Measurements from ENCODE around the gene ANKRD55. TPM values are rescaled to one million over a fixed set of nuclear protein-coding genes. Genes with fewer than 3 reads are reported as not detected.
A peak's percentile ranks its signal among the peaks of the same experiment; 100 is the strongest.
"Not testable (repeated sequence)": the region's sequence is repeated elsewhere in the genome, so short reads cannot be mapped to it uniquely, and the experiment has no call there.

ANKRD55 gene
- total RNA-seq, 1 donor from 2014 or later = 0.49 TPM

- TF ChIP-seq CTCF (IDR thresholded peaks at IDR 0.05) = no peak
- H3K4me3 ChIP-seq = no peak overlapping the region
- no peaks in the 10 kb centered on the region for H3K27me3 ChIP-seq
- H3K27ac ChIP-seq = no peak overlapping the region
- H3K9me3 ChIP-seq = no peaks in the 10 kb centered on the region
- intact Hi-C loops (cut with DNase I) = no loop called here
- no peak for ATAC-seq
- DNase-seq = no peak
- peaks cover 25% of the 10 kb centered on the region for H3K4me1 ChIP-seq
- no peaks in the 10 kb centered on the region for H3K36me3 ChIP-seq
Measured at GRCh38 chr5:56083286-56083854, 149.8 kb downstream of the ANKRD55 start.

GRCh38 chr5:56081053-56081642 lies 152.0 kb downstream of the ANKRD55 start:
- H3K36me3 ChIP-seq; intact Hi-C loops (cut with DNase I); DNase-seq; H3K9me3 ChIP-seq; H3K4me3 ChIP-seq; H3K27me3 ChIP-seq: not testable (repeated sequence)
- Histone ChIP-seq H3K27ac (peak overlapping the region; percentile 27), H3K4me1 (peaks cover 26% of the 10 kb centered on the region)
- ATAC-seq = peak; percentile 73

GRCh38 chr5:56080375-56081052 lies 152.6 kb downstream of the ANKRD55 start:
- no peak for TF ChIP-seq CTCF (IDR thresholded peaks at IDR 0.05)
- intact Hi-C loops (cut with DNase I) = no loop called here
- ATAC-seq = no peak

GRCh38 chr5:56079157-56079500 lies 154.0 kb downstream of the ANKRD55 start:
- H3K4me1 ChIP-seq = peaks cover 14% of the 10 kb centered on the region
- H3K4me3 ChIP-seq; H3K36me3 ChIP-seq; H3K27me3 ChIP-seq; H3K27ac ChIP-seq; DNase-seq; intact Hi-C loops (cut with DNase I); ATAC-seq; H3K9me3 ChIP-seq: not testable (repeated sequence)

More at GRCh38 chr5:56080375-56081052, 152.6 kb downstream of the ANKRD55 start:
- no peaks in the 10 kb centered on the region for H3K36me3 ChIP-seq
- H3K27ac ChIP-seq = peak overlapping the region; percentile 27
- no peak for DNase-seq
- no peaks in the 10 kb centered on the region for H3K27me3 ChIP-seq
- H3K9me3 ChIP-seq = no peaks in the 10 kb centered on the region
- H3K4me1 ChIP-seq = peaks cover 24% of the 10 kb centered on the region
- no peak overlapping the region for H3K4me3 ChIP-seq

GRCh38 chr5:56078278-56079156 lies 154.6 kb downstream of the ANKRD55 start:
- TF ChIP-seq CTCF (IDR thresholded peaks at IDR 0.05) = no peak
- intact Hi-C loops (cut with DNase I) = no loop called here
- H3K36me3 ChIP-seq = no peaks in the 10 kb centered on the region
- H3K27ac ChIP-seq = no peak overlapping the region
- no peaks in the 10 kb centered on the region for H3K9me3 ChIP-seq
- peaks cover 14% of the 10 kb centered on the region for H3K4me1 ChIP-seq
- no peak overlapping the region for H3K4me3 ChIP-seq
- no peak for DNase-seq
- ATAC-seq = peak; percentile 38
- no peaks in the 10 kb centered on the region for H3K27me3 ChIP-seq

GRCh38 chr5:56077796-56078233 lies 155.3 kb downstream of the ANKRD55 start:
- TF ChIP-seq CTCF (IDR thresholded peaks at IDR 0.05) = no peak
- peaks cover 14% of the 10 kb centered on the region for H3K4me1 ChIP-seq
- no peaks in the 10 kb centered on the region for H3K27me3 ChIP-seq
- no peak overlapping the region for H3K27ac ChIP-seq
- intact Hi-C loops (cut with DNase I) = no loop called here
- DNase-seq (no peak), ATAC-seq (no peak)
- H3K36me3 ChIP-seq = no peaks in the 10 kb centered on the region
- H3K4me3 ChIP-seq = no peak overlapping the region
- H3K9me3 ChIP-seq = no peaks in the 10 kb centered on the region

All from upper lobe of right lung (tissue), 1 donor.